Measurements from ENCODE around the gene PAK6. TPM values are rescaled to one million over a fixed set of nuclear protein-coding genes. Genes with fewer than 3 reads are reported as not detected.

Gene PAK6
- polyA plus RNA-seq, 1 donor from 2014 or later: 32.4 TPM

DNA sequence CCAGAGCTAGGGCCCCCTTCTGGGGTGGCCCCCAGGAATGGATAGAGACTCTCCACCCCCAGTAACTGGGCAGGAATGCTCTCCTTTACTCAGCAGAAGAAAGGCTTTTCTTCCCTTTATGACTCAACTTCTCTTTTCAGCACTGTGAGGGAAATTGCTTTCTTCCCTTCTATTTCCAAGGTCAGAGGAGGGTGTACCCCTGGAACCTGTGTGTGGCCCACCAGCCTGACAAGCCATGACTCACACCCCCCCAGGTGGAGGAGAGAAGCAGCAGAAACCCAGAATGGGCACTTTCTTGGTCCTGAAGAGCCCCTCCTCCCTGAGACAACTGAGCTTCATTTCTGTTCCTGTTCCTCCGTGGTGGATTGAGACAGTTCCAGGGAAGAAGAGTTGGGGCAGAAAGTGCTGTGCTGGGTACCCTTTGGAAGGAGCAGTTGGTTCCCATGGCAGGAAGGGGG, 46.7 kb downstream of the PAK6 start:
- Histone ChIP-seq H3F3A (ENCODE audit: insufficient read depth, low read length, poor library complexity, severe bottlenecking) (no peaks in the 10 kb centered on the region), H3K9me2 (ENCODE audit: insufficient read depth, low read length) (no peaks in the 10 kb centered on the region), H4K20me1 (ENCODE audit: insufficient read depth) (no peaks in the 10 kb centered on the region), H3K79me2 (replicated peaks; ENCODE audit: insufficient read depth, low read length) (no peaks in the 10 kb centered on the region), H3K4me2 (ENCODE audit: low read length) (no peak overlapping the region), H2AFZ (ENCODE audit: low read depth, low read length) (no peak overlapping the region), H3K4me3 (ENCODE audit: low read length) (peak overlapping the region; percentile 6), H3K27me3 (ENCODE audit: insufficient read depth, low read depth, low read length) (peaks cover 37% of the 10 kb centered on the region), H3K27ac (ENCODE audit: low read length) (no peak overlapping the region), H3K9me3 (ENCODE audit: low read length) (no peaks in the 10 kb centered on the region), H3K36me3 (ENCODE audit: insufficient read depth, low read length) (no peaks in the 10 kb centered on the region), H3K9ac (ENCODE audit: low read length) (peak overlapping the region; percentile 3)
- TF ChIP-seq CTCF (IDR thresholded peaks at IDR 0.05; ENCODE audit: poor library complexity, severe bottlenecking): no peak
- TF ChIP-seq TAF1 (IDR thresholded peaks at IDR 0.05; ENCODE audit: low read depth): no peak
- TF ChIP-seq POLR2AphosphoS5 (IDR thresholded peaks at IDR 0.05): no peak

GRCh38 chr15:40286061-40286532, 47.2 kb downstream of the PAK6 start:
- Histone ChIP-seq H3K79me2 (replicated peaks; ENCODE audit: insufficient read depth, low read length) (no peaks in the 10 kb centered on the region), H3K9me3 (ENCODE audit: low read length) (no peaks in the 10 kb centered on the region), H2AFZ (ENCODE audit: low read depth, low read length) (no peak overlapping the region), H3K27ac (ENCODE audit: low read length) (no peak overlapping the region), H3K9ac (ENCODE audit: low read length) (peak overlapping the region; percentile 2), H3K4me3 (ENCODE audit: low read length) (peak overlapping the region; percentile 6), H3K27me3 (ENCODE audit: insufficient read depth, low read depth, low read length) (peaks cover 32% of the 10 kb centered on the region), H4K20me1 (ENCODE audit: insufficient read depth) (no peaks in the 10 kb centered on the region), H3K4me2 (ENCODE audit: low read length) (no peak overlapping the region), H3K36me3 (ENCODE audit: insufficient read depth, low read length) (no peaks in the 10 kb centered on the region), H3K9me2 (ENCODE audit: insufficient read depth, low read length) (no peaks in the 10 kb centered on the region), H3F3A (ENCODE audit: insufficient read depth, low read length, poor library complexity, severe bottlenecking) (no peaks in the 10 kb centered on the region)
- TF ChIP-seq RAD21 (conservative IDR thresholded peaks at IDR 0.05): no peak
- no peak for TF ChIP-seq EZH2 (IDR thresholded peaks at IDR 0.05; ENCODE audit: borderline replicate concordance, insufficient read depth, low read length, poor library complexity, severe bottlenecking)
- TF ChIP-seq EP300 (conservative IDR thresholded peaks at IDR 0.05; ENCODE audit: poor library complexity, severe bottlenecking): peak; percentile 15
- TF ChIP-seq MXI1 (conservative IDR thresholded peaks at IDR 0.05; ENCODE audit: poor library complexity, severe bottlenecking): no peak
- no peak for TF ChIP-seq SMC3 (conservative IDR thresholded peaks at IDR 0.05; ENCODE audit: poor library complexity)

- no peak overlapping the region for H3K9ac ChIP-seq (ENCODE audit: low read length)
These were observed 47.9 kb downstream of the PAK6 start for GRCh38 chr15:40286794-40287193.

More at GRCh38 chr15:40286794-40287193, 47.9 kb downstream of the PAK6 start:
- Histone ChIP-seq H3K4me2 (ENCODE audit: low read length) (no peak overlapping the region), H3K4me3 (ENCODE audit: low read length) (no peak overlapping the region), H2AFZ (ENCODE audit: low read depth, low read length) (no peak overlapping the region), H3K27me3 (ENCODE audit: insufficient read depth, low read depth, low read length) (peaks cover 26% of the 10 kb centered on the region), H4K20me1 (ENCODE audit: insufficient read depth) (no peaks in the 10 kb centered on the region), H3K79me2 (replicated peaks; ENCODE audit: insufficient read depth, low read length) (no peaks in the 10 kb centered on the region), H3K27ac (ENCODE audit: low read length) (no peak overlapping the region), H3F3A (ENCODE audit: insufficient read depth, low read length, poor library complexity, severe bottlenecking) (no peaks in the 10 kb centered on the region), H3K36me3 (ENCODE audit: insufficient read depth, low read length) (no peaks in the 10 kb centered on the region), H3K9me2 (ENCODE audit: insufficient read depth, low read length) (no peaks in the 10 kb centered on the region), H3K9me3 (ENCODE audit: low read length) (no peaks in the 10 kb centered on the region)
- no peak for TF ChIP-seq EZH2 (IDR thresholded peaks at IDR 0.05; ENCODE audit: borderline replicate concordance, insufficient read depth, low read length, poor library complexity, severe bottlenecking)
- TF ChIP-seq EP300 (conservative IDR thresholded peaks at IDR 0.05; ENCODE audit: poor library complexity, severe bottlenecking): no peak
- TF ChIP-seq TAF1 (IDR thresholded peaks at IDR 0.05; ENCODE audit: low read depth): no peak
- no peak for TF ChIP-seq RAD21 (conservative IDR thresholded peaks at IDR 0.05)
- TF ChIP-seq, protein P1, sequence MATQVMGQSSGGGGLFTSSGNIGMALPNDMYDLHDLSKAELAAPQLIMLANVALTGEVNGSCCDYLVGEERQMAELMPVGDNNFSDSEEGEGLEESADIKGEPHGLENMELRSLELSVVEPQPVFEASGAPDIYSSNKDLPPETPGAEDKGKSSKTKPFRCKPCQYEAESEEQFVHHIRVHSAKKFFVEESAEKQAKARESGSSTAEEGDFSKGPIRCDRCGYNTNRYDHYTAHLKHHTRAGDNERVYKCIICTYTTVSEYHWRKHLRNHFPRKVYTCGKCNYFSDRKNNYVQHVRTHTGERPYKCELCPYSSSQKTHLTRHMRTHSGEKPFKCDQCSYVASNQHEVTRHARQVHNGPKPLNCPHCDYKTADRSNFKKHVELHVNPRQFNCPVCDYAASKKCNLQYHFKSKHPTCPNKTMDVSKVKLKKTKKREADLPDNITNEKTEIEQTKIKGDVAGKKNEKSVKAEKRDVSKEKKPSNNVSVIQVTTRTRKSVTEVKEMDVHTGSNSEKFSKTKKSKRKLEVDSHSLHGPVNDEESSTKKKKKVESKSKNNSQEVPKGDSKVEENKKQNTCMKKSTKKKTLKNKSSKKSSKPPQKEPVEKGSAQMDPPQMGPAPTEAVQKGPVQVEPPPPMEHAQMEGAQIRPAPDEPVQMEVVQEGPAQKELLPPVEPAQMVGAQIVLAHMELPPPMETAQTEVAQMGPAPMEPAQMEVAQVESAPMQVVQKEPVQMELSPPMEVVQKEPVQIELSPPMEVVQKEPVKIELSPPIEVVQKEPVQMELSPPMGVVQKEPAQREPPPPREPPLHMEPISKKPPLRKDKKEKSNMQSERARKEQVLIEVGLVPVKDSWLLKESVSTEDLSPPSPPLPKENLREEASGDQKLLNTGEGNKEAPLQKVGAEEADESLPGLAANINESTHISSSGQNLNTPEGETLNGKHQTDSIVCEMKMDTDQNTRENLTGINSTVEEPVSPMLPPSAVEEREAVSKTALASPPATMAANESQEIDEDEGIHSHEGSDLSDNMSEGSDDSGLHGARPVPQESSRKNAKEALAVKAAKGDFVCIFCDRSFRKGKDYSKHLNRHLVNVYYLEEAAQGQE (IDR thresholded peaks at IDR 0.05; ENCODE audit: borderline replicate concordance): no peak
- TF ChIP-seq CTCF (IDR thresholded peaks at IDR 0.05; ENCODE audit: poor library complexity, severe bottlenecking): no peak
- TF ChIP-seq POLR2AphosphoS5 (IDR thresholded peaks at IDR 0.05): no peak
- no peak for TF ChIP-seq MXI1 (conservative IDR thresholded peaks at IDR 0.05; ENCODE audit: poor library complexity, severe bottlenecking)

Measured in neural cell (in vitro differentiated cells).